ENCODE data around the gene BUB3. TPM values are rescaled to one million over a fixed set of nuclear protein-coding genes. Genes with fewer than 3 reads are reported as not detected.

The BUB3 gene
- total and polyA plus RNA-seq, 2 of the 13 experiments (the other 11 are each of a cell fraction or from before 2014, with no cell fraction given) = 174 to 188 TPM

GRCh38 chr10:123203393-123204126 lies 49.4 kb downstream of the BUB3 start (continued):
- TF ChIP-seq HNF1B (CRISPR knock-in tag; IDR thresholded peaks at IDR 0.05) (peak; percentile 46; the same call in 1 of the 2 replicates), ZFP36 (IDR thresholded peaks at IDR 0.05; ENCODE audit: borderline replicate concordance, low read depth, low read length, partially characterized antibody) (peak; percentile 63), THAP9 (CRISPR knock-in tag; IDR thresholded peaks at IDR 0.05; ENCODE audit: borderline replicate concordance) (no peak), FOXC1 (CRISPR knock-in tag; IDR thresholded peaks at IDR 0.05; ENCODE audit: borderline replicate concordance) (no peak), ZNF256 (CRISPR knock-in tag; conservative IDR thresholded peaks at IDR 0.05) (no peak), MAX (IDR thresholded peaks at IDR 0.05) (no peak), CENPBD1 (CRISPR knock-in tag; IDR thresholded peaks at IDR 0.05; ENCODE audit: borderline replicate concordance, low read depth) (no peak), TBP (CRISPR knock-in tag; IDR thresholded peaks at IDR 0.05) (no peak), TCF7L2 (IDR thresholded peaks at IDR 0.05; ENCODE audit: low read depth, low read length) (no peak), FLYWCH1 (CRISPR knock-in tag; IDR thresholded peaks at IDR 0.05) (no peak), ZSCAN31 (CRISPR knock-in tag; IDR thresholded peaks at IDR 0.05; ENCODE audit: low read depth) (no peak), ZMAT3 (CRISPR knock-in tag; conservative IDR thresholded peaks at IDR 0.05) (no peak), ZNF816 (CRISPR knock-in tag; IDR thresholded peaks at IDR 0.05; ENCODE audit: borderline replicate concordance) (no peak), SUZ12 (IDR thresholded peaks at IDR 0.05; ENCODE audit: low read depth, low read length) (no peak), IKZF5 (CRISPR knock-in tag; IDR thresholded peaks at IDR 0.05) (peak; percentile 73), TEF (CRISPR knock-in tag; IDR thresholded peaks at IDR 0.05) (no peak), HMG20A (CRISPR knock-in tag; IDR thresholded peaks at IDR 0.05; ENCODE audit: borderline replicate concordance) (peak; percentile 93), ZNF883 (CRISPR knock-in tag; IDR thresholded peaks at IDR 0.05; ENCODE audit: not compliant biosample characterization) (no peak), ZNF10 (CRISPR knock-in tag; IDR thresholded peaks at IDR 0.05; ENCODE audit: borderline replicate concordance, low read depth) (no peak), ZSCAN25 (CRISPR knock-in tag; IDR thresholded peaks at IDR 0.05) (no peak), HIVEP1 (CRISPR knock-in tag; IDR thresholded peaks at IDR 0.05) (no peak), IRX3 (CRISPR knock-in tag; IDR thresholded peaks at IDR 0.05; ENCODE audit: borderline replicate concordance, low read depth) (no peak), ZBTB21 (CRISPR knock-in tag; IDR thresholded peaks at IDR 0.05) (peak; percentile 51; the same call in 1 of the 2 replicates)

Data from HepG2 (cell line).